K562 (cell line): ENCODE measurements around the gene CCDC88C. TPM values are rescaled to one million over a fixed set of nuclear protein-coding genes. Genes with fewer than 3 reads are reported as not detected.

Source experiments
- CCNT2 ChIP-seq: IDR thresholded peaks from 2 replicates; pipeline ENCODE4 v1.6.1; 2011; ENCODE audit warnings: borderline replicate concordance, low read depth, mild to moderate bottlenecking, moderate library complexity, mixed read lengths, low read length; ENCODE audit not compliant: insufficient read length; ENCODE audit errors: extremely low read depth
- CREM ChIP-seq: IDR thresholded peaks from 2 replicates; pipeline ENCODE4 v1.6.1; 2014; ENCODE audit warnings: antibody characterized with exemption, low read depth
- CXXC5 ChIP-seq: fragments of 250-450 bp; sonication (Bioruptor Pico); IDR thresholded peaks from 2 replicates; pipeline ENCODE4 v1.8.0; 2022; ENCODE audit warnings: inconsistent platforms, mild to moderate bottlenecking, moderate library complexity
- DIDO1 ChIP-seq: fragments of 450-650 bp; IDR thresholded peaks from 2 replicates; pipeline ENCODE4 v1.6.1; 2016; ENCODE audit warnings: low read depth, missing biosample characterization, missing genetic modification characterization
- KLF16 ChIP-seq: IDR thresholded peaks from 2 replicates; pipeline ENCODE4 v1.6.1; 2016; ENCODE audit warnings: antibody characterized with exemption
- LEF1 ChIP-seq: fragments of 450-650 bp; IDR thresholded peaks from 2 replicates; pipeline ENCODE4 v1.6.1; 2016; ENCODE audit warnings: mild to moderate bottlenecking
- MNT ChIP-seq, 2 experiments: fragments of 450-650 bp; conservative IDR thresholded peaks; 2 replicates each; pipeline ENCODE4 v1.6.1; 2017; ENCODE audit warnings: mild to moderate bottlenecking in 2 of 2, moderate library complexity in 2 of 2
- NR4A1 ChIP-seq, 2 experiments: fragments of 250-450 bp in 1 of 2; fragments of 450-650 bp in 1 of 2; sonication (Bioruptor Pico) in 1 of 2; IDR thresholded peaks; 2 replicates each; pipeline versions ENCODE4 v1.4.0 to v1.6.1; 2016 to 2020; ENCODE audit warnings: mild to moderate bottlenecking in 2 of 2, missing compliant biosample characterization in 1 of 2, missing genetic modification characterization in 1 of 2, moderate library complexity in 1 of 2
- RBM39 ChIP-seq: fragments of 200-400 bp; formaldehyde crosslinking; optimal IDR thresholded peaks from 2 replicates; pipeline ENCODE3; 2018; ENCODE audit warnings: low read depth, low read length
- ZFPM2 ChIP-seq: fragments of 250-450 bp; sonication (Bioruptor Pico); IDR thresholded peaks from 2 replicates; pipeline ENCODE4 v1.5.1; 2022; ENCODE audit warnings: mild to moderate bottlenecking
- ZNF395 ChIP-seq: fragments of 200-800 bp; sonication (Bioruptor generic); IDR thresholded peaks from 2 replicates; pipeline ENCODE4 v1.6.1; 2017; ENCODE audit warnings: missing genetic modification characterization, missing compliant biosample characterization
- ZNF408 ChIP-seq: fragments of 250-450 bp; sonication (Bioruptor Pico); IDR thresholded peaks from 2 replicates; pipeline ENCODE4 v1.4.0; 2020; ENCODE audit warnings: low read depth, mild to moderate bottlenecking, moderate library complexity
- ZNF449 ChIP-seq: fragments of 250-450 bp; sonication (Bioruptor Pico); IDR thresholded peaks from 2 replicates; pipeline ENCODE4 v1.8.0; 2022; ENCODE audit warnings: moderate library complexity, mild to moderate bottlenecking, inconsistent platforms
- ZNF511 ChIP-seq: sonication (generic); formaldehyde crosslinking; IDR thresholded peaks from 2 replicates; pipeline ENCODE4 v1.8.0; 2022; ENCODE audit warnings: mild to moderate bottlenecking, missing genetic modification reagents
- ZNF561 ChIP-seq: fragments of 450-650 bp; formaldehyde crosslinking; conservative IDR thresholded peaks from 2 replicates; pipeline ENCODE4 v1.4.0; 2020; ENCODE audit warnings: mild to moderate bottlenecking, moderate library complexity
- ZNF639 ChIP-seq, 2 experiments: fragments of 200-800 bp in 1 of 2; sonication (Bioruptor generic) in 1 of 2; sonication (generic) in 1 of 2; formaldehyde crosslinking in 1 of 2; IDR thresholded peaks in 1 of 2; conservative IDR thresholded peaks in 1 of 2; 2 replicates each; pipeline versions ENCODE4 v1.5.0 to v1.6.1; 2016 to 2020; ENCODE audit warnings: missing compliant biosample characterization in 1 of 2, missing genetic modification characterization in 1 of 2, missing genetic modification reagents in 1 of 2
- ZNF695 ChIP-seq: fragments of 450-650 bp; formaldehyde crosslinking; IDR thresholded peaks from 2 replicates; pipeline ENCODE4 v1.4.0; 2020; ENCODE audit warnings: mild to moderate bottlenecking, moderate library complexity
- polyA plus RNA-seq, 8 experiments: library from polyadenylated mRNA; depleted of rRNA in 4 of 8; stranded (reverse) in 5 of 8; unstranded in 3 of 8; fragments of >200 nt; fragmentation: Nextera tagmentation in 2 of 8; fragmentation: Illumina TruSeq in 1 of 8; extraction: Ambion mirVana in 2 of 8; extraction: Trizol in 1 of 8; gene quantifications; 2 replicates each; pipeline versions ENCODE4 v1.2.1 to v1.2.3, GENCODE V29; 2011 to 2014; ENCODE audit warnings: inconsistent platforms in 1 of 8, missing spikeins in 1 of 8
- total RNA-seq, 7 experiments: library from RNA; depleted of rRNA in 6 of 7; stranded (reverse); fragments of >200 nt in 6 of 7; fragmentation: Illumina TruSeq in 2 of 7; extraction: Trizol in 2 of 7; gene quantifications; 2 replicates each; pipeline versions ENCODE4 v1.2.1 to v1.2.3, GENCODE V29; 2011 to 2021; ENCODE audit warnings: low replicate concordance in 1 of 7
- TF ChIP-seq, protein P1 (sequence below): fragments of 250-450 bp; sonication (Bioruptor Pico); IDR thresholded peaks from 2 replicates; pipeline ENCODE4 v1.5.0; 2020; ENCODE audit warnings: mild to moderate bottlenecking

Gene CCDC88C
- total and polyA plus RNA-seq, 9 of the 15 experiments (the other 6 are each of a cell fraction or from before 2014, with no cell fraction given), result 0.62 to 22.5 (median 10.7) TPM

- peak; percentile 66 for TF ChIP-seq CREM
- TF ChIP-seq, protein P1, sequence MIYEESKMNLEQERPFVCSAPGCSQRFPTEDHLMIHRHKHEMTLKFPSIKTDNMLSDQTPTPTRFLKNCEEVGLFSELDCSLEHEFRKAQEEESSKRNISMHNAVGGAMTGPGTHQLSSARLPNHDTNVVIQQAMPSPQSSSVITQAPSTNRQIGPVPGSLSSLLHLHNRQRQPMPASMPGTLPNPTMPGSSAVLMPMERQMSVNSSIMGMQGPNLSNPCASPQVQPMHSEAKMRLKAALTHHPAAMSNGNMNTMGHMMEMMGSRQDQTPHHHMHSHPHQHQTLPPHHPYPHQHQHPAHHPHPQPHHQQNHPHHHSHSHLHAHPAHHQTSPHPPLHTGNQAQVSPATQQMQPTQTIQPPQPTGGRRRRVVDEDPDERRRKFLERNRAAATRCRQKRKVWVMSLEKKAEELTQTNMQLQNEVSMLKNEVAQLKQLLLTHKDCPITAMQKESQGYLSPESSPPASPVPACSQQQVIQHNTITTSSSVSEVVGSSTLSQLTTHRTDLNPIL, result peak; percentile 95
- TF ChIP-seq ZNF561, result peak; percentile 81
- no peak for TF ChIP-seq ZNF408
- peak; percentile 80 for TF ChIP-seq KLF16
- TF ChIP-seq ZNF695 (CRISPR knock-in tag), result peak; percentile 93
- TF ChIP-seq ZNF449 (CRISPR knock-in tag), result peak; percentile 85
- TF ChIP-seq LEF1, result peak; percentile 57
- TF ChIP-seq MNT (conservative IDR thresholded peaks at IDR 0.05), result peak; percentile 32 to 71; a peak in 2 of 4 replicates
- TF ChIP-seq NR4A1 (CRISPR knock-in tag; IDR thresholded peaks at IDR 0.05), result peak; percentile 80; the same call in 1 of the 2 replicates
- peak; percentile 99 for TF ChIP-seq NR4A1 (tag; IDR thresholded peaks at IDR 0.05)
- peak; percentile 80; the same call in 1 of the 2 replicates for TF ChIP-seq ZFPM2
- peak; percentile 94 for TF ChIP-seq CXXC5 (CRISPR knock-in tag)
- TF ChIP-seq ZNF511 (CRISPR knock-in tag), result no peak
- TF ChIP-seq RBM39, result no peak
- peak; percentile 100 for TF ChIP-seq ZNF395 (CRISPR knock-in tag)
- peak in 1 of 2 experiments; percentile 99; a peak in 2 of 4 replicates for TF ChIP-seq ZNF639 (CRISPR knock-in tag; conservative IDR thresholded peaks at IDR 0.05 in 1 of 2, IDR thresholded peaks at IDR 0.05 in 1 of 2)
- peak; percentile 94 for TF ChIP-seq DIDO1 (tag)
- peak; percentile 38 for TF ChIP-seq CCNT2
Measured at GRCh38 chr14:91267965-91268437, 149.6 kb downstream of the CCDC88C start (continued).
